Occipital lobe (tissue), 2 donors: Measurements from ENCODE around the gene LAIR1. TPM values are rescaled to one million over a fixed set of nuclear protein-coding genes. Genes with fewer than 3 reads are reported as not detected.
"Not testable (repeated sequence)": the region's sequence is repeated elsewhere in the genome, so short reads cannot be mapped to it uniquely, and the experiment has no call there.

Experiments used
- DNase-seq: peaks from one replicate; lab custom pipeline; 2025; lab: John Stamatoyannopoulos, UW
- total RNA-seq: library from RNA; depleted of rRNA; stranded (reverse); fragments of >200 nt; gene quantifications from one replicate; pipeline ENCODE4 v1.2.3, GENCODE V29; 2014

Gene LAIR1, protein sequence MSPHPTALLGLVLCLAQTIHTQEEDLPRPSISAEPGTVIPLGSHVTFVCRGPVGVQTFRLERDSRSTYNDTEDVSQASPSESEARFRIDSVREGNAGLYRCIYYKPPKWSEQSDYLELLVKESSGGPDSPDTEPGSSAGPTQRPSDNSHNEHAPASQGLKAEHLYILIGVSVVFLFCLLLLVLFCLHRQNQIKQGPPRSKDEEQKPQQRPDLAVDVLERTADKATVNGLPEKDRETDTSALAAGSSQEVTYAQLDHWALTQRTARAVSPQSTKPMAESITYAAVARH
- total RNA-seq = 1.1 TPM

DNA sequence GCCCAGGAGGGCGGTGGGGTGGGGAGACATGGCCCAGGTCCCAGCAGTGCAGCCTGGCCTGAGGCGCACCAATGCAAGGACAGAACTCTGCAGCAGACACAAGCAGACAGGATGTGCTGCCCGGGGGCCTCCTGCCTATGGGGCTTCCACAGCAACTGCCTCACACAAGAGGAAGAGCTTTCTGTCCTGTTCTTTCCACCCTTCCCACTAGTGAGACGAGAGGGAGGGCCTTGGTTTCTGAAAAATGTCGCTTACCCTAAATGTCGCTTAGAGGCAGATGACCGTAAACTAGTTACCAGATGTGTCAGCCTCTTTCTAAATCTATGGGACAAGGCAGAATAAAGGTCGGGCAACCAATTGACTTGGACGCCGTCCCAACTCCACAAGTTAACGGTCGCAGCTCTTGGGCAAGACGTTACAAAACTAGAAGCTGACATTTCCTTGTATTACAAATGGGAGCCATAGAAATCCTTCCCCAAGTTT lies at the start of gene LAIR1:
Gene LAIR1, minus strand, starts transcription at position 157 of the 483 bp plus-strand sequence. Its CDS starts 127 bp downstream, at position 30.
- DNase-seq = no peak

DNA sequence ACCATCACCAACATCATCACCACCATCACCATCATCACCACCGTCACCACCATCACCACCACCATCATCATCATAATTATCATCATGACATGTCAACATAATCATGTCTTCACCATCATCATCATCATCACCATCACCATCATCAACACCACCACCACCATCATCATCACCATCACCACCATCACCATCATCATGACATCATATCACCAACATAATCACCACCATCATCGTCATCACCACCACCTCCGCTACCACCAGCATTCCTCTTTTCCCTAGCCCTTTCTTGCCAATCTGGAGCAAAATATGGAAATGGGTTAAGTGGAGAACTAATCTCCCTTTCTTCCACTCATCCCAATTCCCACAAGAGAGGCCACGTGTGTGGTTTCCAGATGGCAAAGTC lies 49.4 kb upstream of the LAIR1 start:
- no peak for DNase-seq

DNA sequence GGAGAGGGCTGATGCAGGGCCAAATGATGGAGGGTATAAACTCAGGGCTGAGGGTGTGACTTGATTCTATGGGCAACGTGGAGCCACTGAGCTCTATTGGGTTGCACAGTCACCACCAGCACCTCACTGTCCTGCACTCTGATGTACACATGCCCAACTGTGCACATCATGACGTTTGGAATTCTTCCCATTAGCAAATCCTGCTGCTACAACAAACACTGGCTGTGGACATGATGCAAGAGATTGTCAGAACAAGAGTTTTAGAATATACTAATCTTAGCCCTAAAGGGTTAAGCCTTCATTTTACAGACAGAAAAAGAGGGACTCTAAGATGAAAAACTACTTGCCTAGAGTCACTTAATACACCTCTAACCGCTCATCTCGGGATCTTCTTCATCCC lies 48.1 kb upstream of the LAIR1 start:
- no peak for DNase-seq

DNA sequence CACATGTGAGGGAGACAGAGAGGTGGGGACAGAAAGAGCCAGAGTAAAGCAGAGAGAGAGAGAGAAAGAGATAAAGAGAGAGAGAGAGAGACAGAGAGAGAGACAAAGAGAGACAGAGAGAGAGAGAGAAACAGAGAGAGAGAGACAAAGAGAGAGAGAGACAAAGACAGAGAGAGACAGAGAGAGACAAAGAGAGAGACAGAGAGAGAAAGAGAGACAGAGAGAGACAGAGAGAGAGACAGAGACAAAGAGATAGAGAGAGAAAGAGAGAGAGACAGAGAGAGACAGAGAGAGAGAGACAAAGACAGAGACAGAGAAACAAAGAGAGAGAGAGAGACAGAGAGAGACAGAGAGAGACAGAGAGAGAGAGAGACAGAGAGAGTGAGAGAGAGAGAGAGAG lies 46.3 kb upstream of the LAIR1 start:
- no peak for DNase-seq

DNA sequence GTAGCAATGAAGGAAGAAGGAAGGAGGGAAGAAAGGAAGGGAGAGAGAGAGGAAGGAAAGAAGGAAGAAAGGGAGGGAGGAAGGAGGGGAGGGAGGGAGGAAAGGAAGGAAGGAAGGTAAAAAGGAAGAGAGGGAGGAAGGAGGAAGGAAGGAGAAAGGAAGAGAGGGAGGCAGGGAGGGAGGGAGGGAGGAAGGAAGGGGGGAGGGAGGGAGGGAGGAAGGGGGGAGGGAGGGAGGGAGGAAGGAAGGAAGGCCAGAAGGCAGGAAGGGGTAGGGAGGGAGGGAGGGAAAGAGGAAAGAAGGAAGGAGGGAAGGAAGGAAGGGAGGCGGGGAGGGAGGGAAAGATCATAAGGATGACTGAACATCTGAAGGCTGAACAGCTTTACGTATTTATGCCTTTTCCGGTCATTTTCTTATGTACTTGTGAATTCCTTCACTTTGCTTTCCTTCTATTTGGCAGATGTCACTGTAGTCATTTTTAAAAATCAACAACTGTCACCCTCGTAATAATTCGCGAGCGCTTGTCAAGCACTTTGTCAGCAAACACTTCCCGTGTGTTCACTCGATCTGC lies 43.8 kb upstream of the LAIR1 start:
- no peak for DNase-seq

DNA sequence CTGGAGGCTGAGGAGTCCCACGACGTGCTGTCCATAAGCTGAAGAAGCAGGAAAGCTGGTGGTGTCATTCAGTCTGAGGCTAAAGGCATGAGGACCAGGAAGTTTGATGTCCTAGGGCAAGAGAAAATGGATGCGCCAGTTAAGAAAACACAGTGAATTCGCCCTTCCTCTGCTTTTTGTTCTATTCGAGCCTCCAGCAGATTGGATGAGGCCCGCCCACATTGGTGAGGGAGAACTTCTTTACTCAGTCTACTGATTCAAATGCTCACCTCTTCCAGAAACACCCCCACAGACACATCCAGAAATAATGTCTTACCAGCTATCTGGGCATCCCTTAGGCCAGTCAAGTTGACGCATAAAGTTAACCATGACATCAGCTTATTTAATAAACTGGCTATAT lies 43.0 kb upstream of the LAIR1 start:
- no peak for DNase-seq

DNA sequence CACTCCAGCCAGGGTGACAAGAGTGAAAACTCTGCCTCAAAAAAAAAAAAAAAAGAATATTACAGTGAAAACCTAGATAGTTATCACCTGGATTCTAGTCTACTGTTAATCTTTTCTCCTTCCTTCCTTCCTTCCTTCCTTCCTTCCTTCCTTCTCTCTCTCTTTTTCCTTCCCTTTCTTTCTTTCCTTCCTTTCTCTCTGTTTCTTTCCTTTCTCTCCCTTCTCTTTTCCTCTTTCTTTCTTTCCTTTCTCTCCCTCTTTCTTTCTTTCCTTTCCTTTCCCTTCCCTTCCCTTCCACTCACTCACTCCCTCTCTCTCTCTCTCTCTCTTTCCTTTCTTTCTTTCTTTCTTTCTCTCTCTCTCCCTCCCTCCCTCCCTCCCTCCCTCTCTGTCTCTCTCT lies 40.9 kb upstream of the LAIR1 start:
- no peak for DNase-seq

DNA sequence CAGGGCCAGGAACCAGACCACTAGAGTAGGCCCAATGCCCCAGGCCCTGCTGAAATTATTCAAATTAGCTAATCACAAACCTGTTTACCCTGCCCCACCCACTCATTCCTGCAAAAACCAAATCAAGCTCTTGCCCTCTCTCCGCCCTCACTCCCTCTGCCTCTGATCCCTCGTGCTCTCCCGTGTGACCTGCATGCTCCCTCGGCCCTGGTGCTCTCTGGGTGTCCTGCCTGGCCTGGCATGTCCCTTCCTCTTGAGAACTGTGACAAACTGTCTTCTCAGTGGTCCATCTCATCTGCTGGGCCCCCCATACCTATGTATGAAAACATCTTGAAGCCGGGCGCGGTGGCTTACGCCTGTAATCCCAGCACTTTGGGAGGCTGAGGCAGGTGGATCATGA lies 38.3 kb upstream of the LAIR1 start:
- no peak for DNase-seq

DNA sequence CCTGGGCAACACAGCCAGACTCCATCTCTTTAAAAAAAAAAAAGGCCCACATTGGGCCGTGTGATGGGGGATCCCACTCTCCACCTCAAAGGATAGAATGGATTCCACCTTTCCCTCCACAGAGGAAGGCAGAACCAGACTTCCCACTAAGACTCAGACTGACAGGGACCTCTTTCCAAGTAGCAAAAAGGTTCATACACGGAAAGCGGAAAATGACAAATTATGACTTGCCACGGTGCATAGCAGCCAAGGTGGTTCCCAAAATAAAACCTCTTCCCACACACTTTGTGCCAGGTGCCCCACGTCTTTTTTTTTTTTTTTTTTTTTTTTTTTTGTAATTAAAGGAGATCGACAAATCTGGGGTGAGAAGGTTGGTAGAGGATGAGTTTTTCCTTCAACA lies 36.2 kb upstream of the LAIR1 start:
- DNase-seq = no peak

DNA sequence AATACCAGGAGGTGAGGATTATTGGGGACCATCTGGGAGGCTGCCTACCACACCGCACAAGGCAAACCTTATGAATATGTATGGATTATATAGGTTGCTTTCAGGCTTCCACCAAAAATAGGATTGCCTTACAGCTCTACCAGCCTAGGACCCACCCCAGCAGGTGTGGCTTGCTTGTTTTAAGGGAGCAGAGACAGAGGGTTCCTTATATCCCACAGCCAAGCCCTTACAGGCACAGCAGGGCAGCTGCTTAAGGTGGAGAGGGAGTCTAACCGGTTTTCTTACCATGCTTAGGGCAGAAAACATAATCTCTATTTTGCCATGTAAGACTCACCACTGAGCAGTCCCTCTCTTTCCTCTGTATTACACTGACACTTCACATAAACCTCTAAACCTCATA lies 34.5 kb upstream of the LAIR1 start:
- no peak for DNase-seq

DNA sequence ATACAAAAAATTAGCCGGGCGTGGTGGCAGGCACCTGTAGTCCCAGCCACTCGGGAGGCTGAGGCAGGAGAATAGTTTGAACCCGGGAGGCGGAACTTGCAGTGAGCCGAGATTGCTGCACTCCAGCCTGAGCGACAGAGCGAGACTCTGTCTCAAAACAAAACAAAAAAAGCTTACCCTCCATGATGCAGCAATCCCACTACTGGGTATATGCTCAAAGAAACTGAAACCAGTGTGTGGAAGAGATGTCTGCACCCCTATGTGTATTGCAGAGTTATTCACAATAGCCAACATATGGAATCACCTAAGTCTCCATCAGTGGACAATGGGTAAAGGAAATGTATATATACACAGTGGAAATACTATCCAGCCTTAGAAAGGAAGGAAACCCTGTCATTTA lies 31.0 kb upstream of the LAIR1 start:
- no peak for DNase-seq

DNA sequence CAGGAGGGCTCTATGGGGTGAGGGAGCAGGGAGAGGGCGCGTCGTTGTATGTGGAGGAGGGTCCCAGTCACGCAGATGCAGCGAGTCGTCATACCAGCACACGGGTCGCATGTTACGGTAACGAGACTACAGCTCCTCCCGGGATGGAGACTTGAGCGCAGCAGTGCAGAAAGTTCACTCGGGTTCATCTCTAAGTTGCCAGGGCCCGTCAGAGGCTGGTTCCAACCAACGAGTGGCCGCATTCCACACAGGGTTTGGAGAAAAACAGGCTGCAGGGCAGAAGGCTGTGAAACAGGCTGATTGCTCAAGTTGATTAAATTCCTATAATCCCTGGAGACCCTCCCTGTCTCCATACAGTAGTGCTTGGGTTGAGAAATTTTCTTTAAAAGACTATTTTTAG lies 28.6 kb upstream of the LAIR1 start:
- no peak for DNase-seq

DNA sequence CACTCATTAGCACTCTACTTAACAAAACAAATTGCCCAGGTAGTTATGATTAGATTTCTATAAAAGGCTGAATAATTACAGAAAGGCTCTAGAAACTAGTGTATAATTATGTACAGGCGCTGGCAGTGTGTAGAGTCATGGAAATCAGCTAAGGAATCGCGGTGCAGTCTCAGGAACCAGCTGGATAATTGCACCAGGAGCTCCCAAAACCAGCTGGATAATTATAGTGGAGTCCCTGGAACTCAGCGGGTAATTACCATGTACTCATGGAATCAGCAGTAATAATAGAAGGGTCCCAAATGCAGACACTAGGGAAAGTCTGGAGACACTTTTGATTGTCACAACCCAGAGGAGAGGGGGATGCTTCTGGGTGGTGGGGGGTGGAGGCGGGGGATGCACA lies 27.4 kb upstream of the LAIR1 start:
- no peak for DNase-seq

DNA sequence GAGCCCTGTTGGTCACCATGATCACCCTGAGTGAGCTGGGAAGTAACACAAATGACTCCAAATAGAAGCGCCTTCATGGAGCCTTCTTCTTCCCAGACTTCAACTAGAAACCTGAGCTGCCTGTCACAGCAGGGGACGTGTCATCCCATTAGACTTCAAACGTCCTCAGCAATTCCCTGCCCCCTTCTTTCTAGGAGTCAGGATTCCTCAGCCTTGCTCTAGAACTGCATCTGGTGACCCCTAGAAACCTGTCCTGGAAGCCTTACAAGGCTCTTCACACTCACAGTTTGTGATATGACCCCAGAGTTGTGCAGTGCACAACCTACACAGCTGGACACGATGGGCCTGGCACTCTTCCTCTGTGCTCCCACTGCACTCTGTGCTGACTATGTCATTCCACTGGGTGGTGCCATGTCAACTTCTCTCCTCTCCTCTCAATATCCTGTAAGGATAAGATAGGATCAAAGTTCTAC lies 26.9 kb upstream of the LAIR1 start:
- DNase-seq = no peak

DNA sequence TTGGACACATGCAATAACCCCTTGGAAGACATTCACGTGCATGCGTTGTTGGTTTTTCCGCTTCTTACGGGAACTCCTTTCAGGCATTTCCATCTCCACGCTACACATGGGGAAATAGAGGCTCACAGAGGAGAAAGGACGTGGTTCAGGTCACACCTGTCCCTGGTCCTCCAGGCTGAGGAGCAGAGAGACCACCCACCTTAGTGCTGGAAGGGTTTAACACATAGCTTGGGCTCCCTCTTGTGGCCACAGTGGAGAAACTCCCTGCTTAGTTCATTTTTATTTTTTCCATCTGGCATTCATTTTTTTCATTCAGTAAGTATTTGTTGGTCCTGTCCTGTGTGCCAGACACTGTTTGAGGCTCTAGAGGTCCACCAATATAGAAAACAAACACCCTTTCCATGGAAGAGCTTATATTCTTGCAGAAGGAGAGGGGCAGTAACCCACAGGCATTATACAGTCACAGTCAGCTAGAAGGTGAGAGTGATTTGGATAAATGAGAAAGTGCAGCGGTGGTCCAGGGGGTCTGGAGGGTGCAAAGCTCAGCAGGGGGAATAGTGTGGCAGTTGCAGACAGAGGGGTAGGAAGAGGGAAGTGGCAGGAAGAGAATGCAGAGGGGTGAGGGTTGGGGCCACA lies 26.3 kb upstream of the LAIR1 start:
- no peak for DNase-seq

DNA sequence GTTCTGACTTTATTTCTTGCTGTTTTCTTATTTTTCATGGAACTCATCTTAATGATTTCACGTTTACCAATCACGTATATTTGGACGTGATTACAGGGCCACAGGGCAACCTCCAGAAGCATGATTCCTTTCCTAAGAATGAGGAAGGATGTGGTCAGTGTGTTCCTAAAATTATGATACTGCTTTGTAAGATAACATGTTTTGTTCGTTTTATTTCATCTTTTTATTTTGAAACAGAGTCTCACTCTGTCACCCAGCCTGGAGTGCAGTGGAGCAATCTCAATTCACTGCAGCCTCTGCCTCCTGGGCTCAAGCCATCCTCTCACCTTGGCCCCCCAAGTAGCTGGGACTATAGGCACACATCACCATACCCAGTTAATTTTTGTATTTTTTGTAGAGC lies 24.8 kb upstream of the LAIR1 start:
- no peak for DNase-seq

DNA sequence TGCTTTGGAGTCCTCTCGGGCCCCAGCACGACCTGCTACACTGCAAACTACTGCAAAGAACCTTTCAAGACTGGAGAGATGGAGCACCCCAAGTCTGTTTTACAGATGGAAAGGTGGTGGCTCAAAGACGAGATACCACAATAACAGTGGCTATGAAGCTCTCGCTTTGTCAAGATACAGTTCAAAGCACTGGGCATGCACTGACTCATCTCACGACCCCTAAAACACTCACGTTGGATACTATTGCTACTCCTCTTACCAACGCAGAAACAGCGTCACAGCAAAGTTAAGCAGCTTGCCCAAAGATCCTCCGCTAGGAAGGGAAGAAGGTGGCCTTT lies 24.0 kb upstream of the LAIR1 start:
- no peak for DNase-seq

DNA sequence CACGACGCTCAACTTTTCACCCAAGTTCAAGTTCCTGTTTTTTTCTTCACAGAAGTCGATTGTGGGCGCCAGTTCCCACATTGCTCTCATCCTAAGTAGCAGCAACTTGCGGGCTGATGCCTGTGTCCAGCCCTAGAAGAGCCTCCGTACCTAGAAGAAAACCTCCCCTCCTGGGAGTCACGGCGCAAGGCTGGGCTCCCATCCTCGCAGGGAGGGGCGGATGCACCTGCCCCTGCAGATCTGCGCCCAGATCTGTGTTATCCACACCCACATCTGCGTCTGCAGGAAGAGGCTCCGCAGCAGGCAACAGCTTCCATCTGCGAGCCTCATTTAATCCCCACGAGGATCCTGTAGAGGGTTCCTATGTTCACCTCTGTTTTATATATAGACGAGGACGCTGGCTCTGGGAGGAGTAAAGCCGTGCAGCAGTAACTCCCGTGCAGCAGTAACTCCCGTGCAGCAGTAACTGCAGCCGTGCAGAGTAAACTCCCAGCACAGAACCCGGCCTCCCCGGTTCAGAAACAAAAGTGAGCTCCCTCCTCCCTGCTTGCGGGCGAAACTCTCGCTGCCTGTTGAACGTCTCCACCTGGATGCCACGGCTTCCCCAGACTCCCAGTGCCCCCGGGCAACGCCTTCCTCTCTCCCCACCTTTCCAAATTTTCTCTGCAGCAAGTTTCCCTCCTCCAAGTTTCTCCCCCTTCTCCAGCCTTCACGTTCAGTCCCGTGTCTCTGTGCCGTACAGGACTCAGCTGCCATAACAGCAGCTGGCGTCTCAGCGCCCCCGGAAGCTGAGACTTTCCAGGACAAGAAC lies 23.5 kb upstream of the LAIR1 start:
- DNase-seq = no peak

DNA sequence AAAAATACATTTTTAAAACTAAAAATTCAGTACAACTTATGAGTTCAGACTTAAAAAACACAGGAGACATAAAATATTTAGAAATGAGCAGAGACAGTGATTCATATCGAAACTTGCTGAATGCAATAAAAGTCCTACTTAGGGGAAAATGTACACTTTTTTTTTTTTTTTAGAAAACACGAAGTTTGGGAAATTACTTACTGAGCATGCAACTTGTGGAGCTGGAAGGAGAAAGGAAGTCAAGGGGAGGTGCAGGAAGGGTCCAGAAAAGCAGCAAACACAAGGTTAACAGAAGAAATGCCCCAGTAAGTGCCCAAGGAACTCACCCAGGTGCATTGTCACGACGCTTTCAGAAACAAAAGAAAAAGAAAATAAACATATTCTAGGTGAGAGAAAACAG lies 18.6 kb upstream of the LAIR1 start:
- no peak for DNase-seq

DNA sequence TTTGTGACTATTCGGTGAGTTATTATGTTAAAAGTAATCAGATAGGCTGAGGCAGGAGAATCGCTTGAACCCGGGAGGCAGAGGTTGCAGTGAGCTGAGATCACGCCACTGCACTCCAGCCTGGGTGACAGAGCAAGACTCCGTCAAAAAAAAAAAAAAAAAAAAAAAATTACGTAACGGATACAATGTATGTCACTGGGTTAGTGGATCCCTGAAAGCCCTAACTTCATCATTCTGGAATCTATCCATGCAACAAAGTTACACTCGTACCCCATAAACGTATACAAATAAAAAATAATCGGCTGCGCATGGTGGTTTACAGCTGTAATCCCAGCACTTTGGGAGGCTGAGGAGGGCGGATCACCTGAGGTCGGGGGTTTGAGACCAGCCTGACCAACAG lies 17.3 kb upstream of the LAIR1 start:
- not testable (repeated sequence) for DNase-seq

DNA sequence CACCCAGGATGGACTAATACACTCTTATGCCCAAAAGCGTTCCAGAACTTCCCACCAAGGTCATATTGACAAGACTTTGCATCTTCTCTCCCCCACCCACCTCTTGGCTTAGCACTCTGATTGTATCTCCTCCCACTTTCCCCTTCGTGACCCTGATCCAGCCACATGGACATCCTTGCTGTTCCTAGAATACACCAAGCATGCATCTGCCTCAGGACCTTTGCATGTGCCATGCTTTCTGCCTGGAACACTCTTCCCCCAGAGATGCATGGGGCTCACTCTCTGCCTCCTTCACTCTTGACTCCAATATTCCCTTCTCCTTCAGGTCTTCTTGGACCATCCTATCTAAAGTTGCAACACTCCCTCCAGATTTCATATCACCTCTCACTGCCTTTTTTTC lies 16.2 kb upstream of the LAIR1 start:
- DNase-seq = no peak

DNA sequence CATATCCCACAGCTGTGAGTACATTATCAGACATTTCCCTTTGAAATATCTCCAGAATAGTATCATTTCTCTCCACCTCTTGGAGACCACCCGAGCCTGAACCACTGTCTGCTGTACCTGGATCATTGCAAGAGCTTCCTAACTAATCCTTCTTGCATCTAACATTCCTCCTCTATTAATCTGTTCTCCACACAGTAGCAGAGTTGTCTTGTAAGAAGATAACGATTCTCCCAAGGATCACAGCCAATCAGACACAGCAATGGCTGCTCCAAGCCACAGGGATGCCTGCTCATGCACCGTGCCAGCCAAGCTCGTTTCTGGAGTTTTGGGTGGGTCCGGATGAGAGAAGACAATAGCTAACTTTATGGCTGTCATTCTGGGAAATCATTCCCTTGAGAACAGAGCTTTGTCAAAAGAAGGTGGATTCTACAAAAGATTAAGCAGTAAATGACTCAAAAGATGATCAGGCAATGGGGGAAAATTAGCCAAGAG lies 14.5 kb upstream of the LAIR1 start:
- DNase-seq = no peak
